Fibroblast of skin of left quadriceps (primary cell): ENCODE measurements around the gene KIF4A.

Source experiments
- DNase-seq, 2 experiments: peaks; one replicate each; pipeline ENCODE4 v3.0.0-alpha.2; 2013; ENCODE audit warnings: low read depth in 2 of 2

Gene KIF4A

GRCh38 chrX:70439016-70439415, 149.1 kb downstream of the KIF4A start:
- no peak for DNase-seq

- no peak for DNase-seq
Observed at GRCh38 chrX:70442224-70442623, 152.3 kb downstream of the KIF4A start.

GRCh38 chrX:70444326-70444945, 154.5 kb downstream of the KIF4A start, which contains the start of gene DLG3:
Gene DLG3, plus strand, starts transcription at chrX:70444835. Its CDS starts 367 bp downstream, at chrX:70445202.
- no peak for DNase-seq

GRCh38 chrX:70444946-70445656, 155.2 kb downstream of the KIF4A start:
- no peak for DNase-seq

- DNase-seq = no peak
Observed at GRCh38 chrX:70445951-70446350, 156.0 kb downstream of the KIF4A start.

- DNase-seq = no peak
Observed at GRCh38 chrX:70446380-70447350, 156.8 kb downstream of the KIF4A start.

- no peak for DNase-seq
Observed at GRCh38 chrX:70449457-70449966, 159.6 kb downstream of the KIF4A start.

GRCh38 chrX:70452143-70452733, 162.3 kb downstream of the KIF4A start:
- no peak for DNase-seq

GRCh38 chrX:70453024-70453618, 163.2 kb downstream of the KIF4A start:
- no peak for DNase-seq

- DNase-seq = no peak
Observed at GRCh38 chrX:70454441-70455365, 164.8 kb downstream of the KIF4A start.

- no peak for DNase-seq
Observed at GRCh38 chrX:70455366-70456202, 165.7 kb downstream of the KIF4A start.

GRCh38 chrX:70456256-70456655, 166.4 kb downstream of the KIF4A start:
- no peak for DNase-seq

- no peak for DNase-seq
Observed at GRCh38 chrX:70461026-70461425, 171.1 kb downstream of the KIF4A start.

- no peak for DNase-seq
Observed at GRCh38 chrX:70464051-70464450, 174.1 kb downstream of the KIF4A start.

- DNase-seq = no peak
Observed at GRCh38 chrX:70466968-70467367, 177.1 kb downstream of the KIF4A start.

- DNase-seq = no peak
Observed at GRCh38 chrX:70468709-70469108, 178.8 kb downstream of the KIF4A start.
